ENCODE results near the gene IPO5.

The IPO5 gene

GRCh38 chr13:97934590-97934989 is 18.9 kb upstream of the IPO5 start:
- CTCF ChIA-PET: no interaction called here
- POLR2A ChIA-PET: no interaction called here
- no peak for DNase-seq (ENCODE audit: extremely low spot score)
- TF ChIP-seq CTCF (IDR thresholded peaks at IDR 0.05; ENCODE audit: control extremely low read depth, extremely low read depth, low read depth, missing control alignments): no peak

DNA sequence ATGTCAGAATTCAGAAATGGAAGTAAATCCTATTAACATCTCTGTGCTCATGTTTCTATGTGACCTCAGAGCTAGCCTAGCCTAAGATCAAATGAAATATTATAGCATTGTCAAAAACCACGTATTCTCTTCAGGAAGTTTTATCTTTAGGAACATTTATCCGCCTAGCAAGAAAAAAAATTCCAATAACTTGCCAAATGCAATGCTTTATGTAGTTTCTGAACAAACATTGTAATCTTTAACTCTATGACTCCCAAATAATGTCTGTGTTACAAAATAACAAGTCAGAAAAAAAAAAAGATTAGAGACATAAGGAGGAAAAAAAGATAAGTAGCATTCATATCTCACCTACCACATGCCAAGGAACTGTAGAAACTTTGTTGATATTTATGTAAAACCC is 18.4 kb upstream of the IPO5 start:
- DNase-seq (ENCODE audit: extremely low spot score): no peak
- CTCF ChIA-PET: no interaction called here
- POLR2A ChIA-PET: no interaction called here
- TF ChIP-seq CTCF (IDR thresholded peaks at IDR 0.05; ENCODE audit: control extremely low read depth, extremely low read depth, low read depth, missing control alignments): no peak

- CTCF ChIA-PET: no interaction called here
- TF ChIP-seq CTCF (IDR thresholded peaks at IDR 0.05; ENCODE audit: control extremely low read depth, extremely low read depth, low read depth, missing control alignments): no peak
- POLR2A ChIA-PET: no interaction called here
- no peak for DNase-seq (ENCODE audit: extremely low spot score)
These were observed 17.4 kb upstream of the IPO5 start for GRCh38 chr13:97936036-97936435.

DNA sequence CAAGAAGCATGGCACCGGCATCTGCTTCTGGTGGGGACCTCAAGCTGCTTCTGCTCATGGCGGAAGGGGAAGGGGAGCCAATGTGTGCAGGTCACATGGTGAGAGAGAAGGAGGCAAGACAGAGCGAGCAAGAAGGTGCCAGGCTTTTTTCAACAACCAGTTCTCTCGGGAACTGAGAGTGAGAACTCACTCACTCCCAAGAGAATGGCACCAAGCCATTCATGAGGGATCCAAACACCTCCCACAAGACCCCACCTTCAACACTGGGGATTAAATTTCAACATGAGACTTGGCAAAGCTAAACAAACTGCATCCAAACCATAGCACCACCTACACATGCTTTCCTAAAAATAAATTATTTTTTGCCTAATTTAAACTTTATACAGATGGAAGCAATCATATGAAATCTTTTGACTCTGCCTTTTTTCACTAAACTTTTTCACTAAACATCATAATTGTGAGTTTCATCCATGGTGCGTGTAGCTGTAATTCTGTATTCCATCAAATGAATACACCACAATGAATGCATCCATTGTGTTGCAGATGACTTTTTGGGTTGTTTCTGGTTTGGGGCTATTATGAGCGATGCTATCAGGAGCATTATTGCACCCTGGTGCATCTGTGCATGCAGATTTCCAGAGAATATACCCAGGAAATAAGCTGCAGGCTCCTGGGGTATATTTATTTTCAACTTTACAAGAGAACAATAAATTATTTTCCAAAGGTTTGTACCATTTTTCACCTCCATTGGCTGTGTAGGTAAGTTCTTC is 14.6 kb upstream of the IPO5 start:
- POLR2A ChIA-PET: no interaction called here
- no peak for DNase-seq (ENCODE audit: extremely low spot score)
- CTCF ChIA-PET: no interaction called here
- TF ChIP-seq CTCF (IDR thresholded peaks at IDR 0.05; ENCODE audit: control extremely low read depth, extremely low read depth, low read depth, missing control alignments): no peak

GRCh38 chr13:97944396-97945029 is 9.0 kb upstream of the IPO5 start:
- TF ChIP-seq CTCF (IDR thresholded peaks at IDR 0.05; ENCODE audit: control extremely low read depth, extremely low read depth, low read depth, missing control alignments): no peak
- no peak for DNase-seq (ENCODE audit: extremely low spot score)

GRCh38 chr13:97945342-97945741 is 8.1 kb upstream of the IPO5 start:
- TF ChIP-seq CTCF (IDR thresholded peaks at IDR 0.05; ENCODE audit: control extremely low read depth, extremely low read depth, low read depth, missing control alignments): no peak
- CTCF ChIA-PET: no interaction called here
- no peak for DNase-seq (ENCODE audit: extremely low spot score)
- POLR2A ChIA-PET: no interaction called here

More at GRCh38 chr13:97944396-97945029, 9.0 kb upstream of the IPO5 start:
- CTCF ChIA-PET: no interaction called here
- POLR2A ChIA-PET: no interaction called here
